Activated CD4-positive, alpha-beta T cell treated with anti-CD3 and anti-CD28 coated beads, Interleukin-2, amount 50 U/mL, for 4 hours (primary cell): ENCODE results near the gene OR2B2.

Experiments used
- DNase-seq, 2 experiments: peaks; one replicate each; pipeline ENCODE4 v3.0.0-alpha.2; 2020

The OR2B2 gene

GRCh38 chr6:27866357-27867050 lies 45.7 kb downstream of the OR2B2 start:
- DNase-seq, result no peak

GRCh38 chr6:27865850-27866356 lies 46.3 kb downstream of the OR2B2 start:
- no peak for DNase-seq

- DNase-seq, result peak; percentile 28 to 34
Measured at GRCh38 chr6:27864906-27865849, 47.0 kb downstream of the OR2B2 start.

GRCh38 chr6:27863962-27864905 lies 48.0 kb downstream of the OR2B2 start:
- DNase-seq, result no peak

GRCh38 chr6:27862396-27863066 lies 49.7 kb downstream of the OR2B2 start:
- DNase-seq, result no peak

- DNase-seq, result no peak
Measured at GRCh38 chr6:27861861-27862260, 50.3 kb downstream of the OR2B2 start.

GRCh38 chr6:27861276-27861840 lies 50.8 kb downstream of the OR2B2 start:
- DNase-seq, result no peak
